H1 (cell line): ENCODE measurements around the gene REPIN1. TPM values are rescaled to one million over a fixed set of nuclear protein-coding genes. Genes with fewer than 3 reads are reported as not detected.
A peak's percentile ranks its signal among the peaks of the same experiment; 100 is the strongest.

Experiments used
- CTCF ChIA-PET: fragments of 300-600 bp; sonication (Branson Sonifier 250); formaldehyde crosslinking; loops from one replicate; lab custom pipeline; 2021; ENCODE audit not compliant: partially characterized antibody; lab: Charles Lee
- POLR2A ChIA-PET: fragments of 300-600 bp; sonication (Branson Sonifier 250); formaldehyde crosslinking; loops from one replicate; lab custom pipeline; 2021; ENCODE audit warnings: inconsistent platforms; ENCODE audit not compliant: partially characterized antibody; lab: Charles Lee
- DNase-seq, 2 experiments: peaks; one replicate each; pipeline versions ENCODE4 v3.0.0 to v3.0.0-alpha.2; 2010 to 2022; ENCODE audit warnings: low spot score in 2 of 2, low read depth in 1 of 2, mixed read lengths in 1 of 2
- FAIRE-seq: peaks from 2 replicates; lab custom pipeline; 2011; peaks lifted over from hg19 to GRCh38; lab: Jason Lieb, UNC
- H2AFZ ChIP-seq: 2 replicates; pipeline ENCODE4 v1.8.1; 2012; ENCODE audit warnings: low read length, inconsistent platforms
- H2AK5ac ChIP-seq: 2 replicates; pipeline ENCODE4 v1.6.1; 2013; ENCODE audit warnings: low read depth, low read length
- H2BK120ac ChIP-seq: replicated peaks from 2 replicates; pipeline ENCODE3; 2013; ENCODE audit warnings: low read depth, low read length, inconsistent platforms
- H2BK12ac ChIP-seq: 2 replicates; pipeline ENCODE4 v1.6.1; 2013; ENCODE audit warnings: low read depth, low read length
- H2BK15ac ChIP-seq: 2 replicates; pipeline ENCODE4 v1.6.1; 2013; ENCODE audit warnings: low read length
- H2BK20ac ChIP-seq: 2 replicates; pipeline ENCODE4 v1.6.1; 2013; ENCODE audit warnings: low read length
- H2BK5ac ChIP-seq: 2 replicates; pipeline ENCODE4 v1.6.1; 2013; ENCODE audit warnings: low read depth, low read length
- H3K14ac ChIP-seq: 2 replicates; pipeline ENCODE4 v1.6.1; 2013; ENCODE audit warnings: inconsistent platforms; ENCODE audit not compliant: insufficient read length
- H3K18ac ChIP-seq: 2 replicates; pipeline ENCODE4 v1.6.1; 2013; ENCODE audit warnings: low read length; ENCODE audit errors: extremely low read depth
- H3K23ac ChIP-seq: 2 replicates; pipeline ENCODE4 v1.6.1; 2013; ENCODE audit warnings: inconsistent platforms; ENCODE audit not compliant: insufficient read length
- H3K23me2 ChIP-seq: 2 replicates; pipeline ENCODE4 v1.6.1; 2013; ENCODE audit warnings: low read depth, low read length
- H3K27ac ChIP-seq: 2 replicates; pipeline ENCODE4 v1.6.1; 2011; ENCODE audit warnings: low read depth, low read length, inconsistent platforms
- H3K27me3 ChIP-seq, 4 experiments: replicated peaks in 1 of 4; 1 replicate in 1 of 4; 2 replicates in 3 of 4; pipeline versions ENCODE4 v1.6.1 to v1.8.1; 2011 to 2013; ENCODE audit warnings: low read length in 3 of 4, mild to moderate bottlenecking in 3 of 4, inconsistent platforms in 2 of 4, mixed read lengths in 2 of 4, moderate library complexity in 1 of 4; ENCODE audit not compliant: control insufficient read depth in 3 of 4, insufficient read depth in 3 of 4; ENCODE audit errors: extremely low read depth in 1 of 4
- H3K36me3 ChIP-seq, 4 experiments: 2 replicates each; pipeline versions ENCODE4 v1.6.1 to v1.8.1; 2011 to 2013; ENCODE audit warnings: mild to moderate bottlenecking in 4 of 4, low read length in 3 of 4, moderate library complexity in 2 of 4, control low read depth in 1 of 4, inconsistent platforms in 1 of 4; ENCODE audit not compliant: insufficient read depth in 4 of 4, control insufficient read depth in 2 of 4
- H3K4ac ChIP-seq: replicated peaks from 2 replicates; pipeline ENCODE3; 2013; ENCODE audit warnings: low read length, low read depth, mixed read lengths, inconsistent platforms; ENCODE audit not compliant: insufficient read length
- H3K4me1 ChIP-seq, 4 experiments: replicated peaks in 1 of 4; 1 replicate in 1 of 4; 2 replicates in 3 of 4; pipeline versions ENCODE4 v1.6.1 to v1.8.1; 2011 to 2013; ENCODE audit warnings: low read length in 3 of 4, inconsistent platforms in 2 of 4, mixed read lengths in 1 of 4; ENCODE audit not compliant: insufficient read depth in 4 of 4, control insufficient read depth in 3 of 4
- H3K4me2 ChIP-seq, 2 experiments: 2 replicates each; pipeline versions ENCODE4 v1.6.1 to v1.8.1; 2011 to 2013; ENCODE audit warnings: low read depth in 2 of 2, low read length in 2 of 2, control low read depth in 1 of 2, inconsistent platforms in 1 of 2, mild to moderate bottlenecking in 1 of 2; ENCODE audit not compliant: insufficient read depth in 1 of 2
- H3K4me3 ChIP-seq, 4 experiments: fragments of 200-600, 300-600 bp in 1 of 4; sonication (generic), shearing (Covaris generic), sonication (Bioruptor Twin) in 1 of 4; 2 replicates each; pipeline versions ENCODE4 v1.5.1 to v1.8.1; 2011 to 2016; ENCODE audit warnings: low read length in 4 of 4, low read depth in 3 of 4, control low read depth in 2 of 4, inconsistent platforms in 2 of 4, mild to moderate bottlenecking in 2 of 4, mixed read lengths in 1 of 4, moderate library complexity in 1 of 4; ENCODE audit not compliant: insufficient read depth in 2 of 4; ENCODE audit errors: extremely low read depth in 1 of 4
- H3K56ac ChIP-seq: replicated peaks from 2 replicates; pipeline ENCODE3; 2013; ENCODE audit warnings: low read depth, mild to moderate bottlenecking, mixed read lengths, low read length, inconsistent platforms; ENCODE audit not compliant: insufficient read length
- H3K79me1 ChIP-seq: 2 replicates; pipeline ENCODE4 v1.6.1; 2013; ENCODE audit warnings: low read depth, low read length, control low read depth
- H3K79me2 ChIP-seq, 2 experiments: 2 replicates each; pipeline versions ENCODE4 v1.6.1 to v1.8.1; 2012 to 2013; ENCODE audit warnings: low read length in 2 of 2, mild to moderate bottlenecking in 2 of 2, inconsistent platforms in 1 of 2; ENCODE audit not compliant: insufficient read depth in 2 of 2, control insufficient read depth in 1 of 2
- H3K9ac ChIP-seq, 4 experiments: replicated peaks in 1 of 4; 1 replicate in 1 of 4; 2 replicates in 3 of 4; pipeline versions ENCODE4 v1.6.1 to v1.8.1; 2011 to 2013; ENCODE audit warnings: low read depth in 3 of 4, low read length in 3 of 4, control low read depth in 2 of 4, mild to moderate bottlenecking in 2 of 4, moderate library complexity in 2 of 4, inconsistent platforms in 1 of 4; ENCODE audit errors: extremely low read depth in 1 of 4
- H3K9me3 ChIP-seq, 2 experiments: 2 replicates each; pipeline versions ENCODE4 v1.6.1 to v1.8.1; 2012 to 2013; ENCODE audit warnings: mild to moderate bottlenecking in 2 of 2, moderate library complexity in 2 of 2, control low read depth in 1 of 2, inconsistent platforms in 1 of 2, low read depth in 1 of 2, low read length in 1 of 2, mixed read lengths in 1 of 2; ENCODE audit not compliant: insufficient read depth in 2 of 2
- H4K20me1 ChIP-seq, 2 experiments: replicated peaks in 1 of 2; 2 replicates each; pipeline versions ENCODE3 to v1.8.1; 2011 to 2013; ENCODE audit warnings: inconsistent platforms in 2 of 2, low read length in 2 of 2, mild to moderate bottlenecking in 1 of 2; ENCODE audit not compliant: insufficient read depth in 2 of 2, control insufficient read depth in 1 of 2
- H4K5ac ChIP-seq: 2 replicates; pipeline ENCODE4 v1.6.1; 2013; ENCODE audit warnings: low read length, low read depth, mixed read lengths, inconsistent platforms; ENCODE audit not compliant: insufficient read length
- H4K8ac ChIP-seq: 2 replicates; pipeline ENCODE4 v1.8.0; 2013; ENCODE audit warnings: mild to moderate bottlenecking, moderate library complexity, low read length, inconsistent platforms; ENCODE audit not compliant: insufficient read depth; ENCODE audit errors: extremely low read depth
- H4K91ac ChIP-seq: replicated peaks from 2 replicates; pipeline ENCODE3; 2013; ENCODE audit warnings: low read length, mixed read lengths, inconsistent platforms; ENCODE audit not compliant: insufficient read length
- ATF2 ChIP-seq: IDR thresholded peaks from 2 replicates; pipeline ENCODE4 v1.6.1; 2012; ENCODE audit warnings: low read length, inconsistent platforms
- CEBPB ChIP-seq: IDR thresholded peaks from 2 replicates; pipeline ENCODE4 v1.6.1; 2012; ENCODE audit warnings: low read depth, low read length
- KDM5A ChIP-seq: fragments of 200-600 bp; IDR thresholded peaks from 2 replicates; pipeline ENCODE4 v1.7.1; 2012; ENCODE audit warnings: mild to moderate bottlenecking, low read length, inconsistent platforms, mixed read lengths
- NANOG ChIP-seq: IDR thresholded peaks from 2 replicates; pipeline ENCODE4 v1.6.1; 2011; ENCODE audit warnings: low read length, low read depth, mild to moderate bottlenecking, inconsistent platforms; ENCODE audit not compliant: insufficient read depth, poor library complexity, severe bottlenecking
- SAP30 ChIP-seq: fragments of 300-600 bp; sonication (generic); IDR thresholded peaks from 2 replicates; pipeline ENCODE4 v1.7.1; 2012; ENCODE audit warnings: low read length, moderate library complexity, mild to moderate bottlenecking, inconsistent platforms; ENCODE audit not compliant: insufficient read depth, insufficient replicate concordance
- SP4 ChIP-seq: IDR thresholded peaks from 2 replicates; pipeline ENCODE4 v1.6.1; 2012; ENCODE audit warnings: low read length, inconsistent platforms
- YY1 ChIP-seq: IDR thresholded peaks from 2 replicates; pipeline ENCODE4 v1.6.1; 2011; ENCODE audit warnings: low read depth, mild to moderate bottlenecking, low read length
- WGBS, 2 experiments: shearing (Covaris generic) in 1 of 2; methylation state at CpG; one replicate each; pipeline versions ENCODE4 v1.1.6 to v1.1.7; 2013 to 2015; ENCODE audit warnings: low lambda C conversion rate in 2 of 2, mixed read lengths in 2 of 2, inconsistent platforms in 1 of 2, low coverage in 1 of 2, missing lambda C conversion rate in 1 of 2; ENCODE audit not compliant: insufficient replicate concordance in 2 of 2, insufficient coverage in 1 of 2, insufficient read length in 1 of 2; ENCODE audit errors: extremely low coverage in 1 of 2, missing lambda C conversion rate in 1 of 2; 5-methylcytosine and 5-hydroxymethylcytosine counted together
- polyA plus RNA-seq, 7 experiments: library from polyadenylated mRNA; depleted of rRNA in 3 of 7; stranded (reverse) in 5 of 7; unstranded in 2 of 7; fragments of >200 nt in 5 of 7; fragments of 200-250 nt in 2 of 7; gene quantifications; 1 replicate in 5 of 7; 2 replicates in 1 of 7; 4 replicates in 1 of 7; pipeline versions ENCODE4 v1.2.1 to v1.2.3, GENCODE V29; 2011 to 2013; ENCODE audit warnings: missing spikeins in 2 of 7, mixed read lengths in 2 of 7
- total RNA-seq: library from RNA; stranded (reverse); fragmentation: NEBNext Ultra II Directional; extraction: Animal tissue kit (Norgen Biotek cat#: 25700); gene quantifications from 2 replicates; pipeline ENCODE4 v1.2.1, GENCODE V29; 2021

REPIN1 gene
- total and polyA plus RNA-seq, 2 of the 8 experiments (the other 6 are each of a cell fraction or from before 2014, with no cell fraction given): 98.6 to 125 TPM

GRCh38 chr7:150412016-150412415, 43.4 kb downstream of the REPIN1 start:
- no peak overlapping the region for H2BK120ac ChIP-seq
- no peak overlapping the region for H3K56ac ChIP-seq
- no peak overlapping the region for H3K4me3 ChIP-seq
- no peak overlapping the region; the same call in 1 of the 2 replicates for H3K18ac ChIP-seq
- H2AFZ ChIP-seq: no peak overlapping the region
- POLR2A ChIA-PET: interaction anchor here (1.0 to 14.9 kb wide), 9 partner anchors 14 to 70 kb away, joined by 3 to 164 read pairs (median 6); partner anchors contain the start of gene REPIN1
- peaks cover 0 to 3% of the 10 kb centered on the region in 2 experiments for H4K20me1 ChIP-seq
- peaks cover 7 to 37% (median 15%) of the 10 kb centered on the region in 4 experiments for H3K36me3 ChIP-seq
- TF ChIP-seq CEBPB (no peak), KDM5A (no peak), SAP30 (no peak), YY1 (no peak), ATF2 (no peak), NANOG (no peak), SP4 (no peak)
- TF ChIP-seq, all 59 proteins: peak for 0
- Histone ChIP-seq H4K5ac (no peak overlapping the region), H2BK15ac (no peak overlapping the region), H3K23me2 (no peaks in the 10 kb centered on the region), H3K23ac (no peak overlapping the region), H2AK5ac (no peak overlapping the region), H3K14ac (no peak overlapping the region), H3K79me1 (peaks cover 2% of the 10 kb centered on the region; the same call in 1 of the 2 replicates), H3K4me1 (peaks cover 3% of the 10 kb centered on the region in 4 experiments), H3K79me2 (peaks cover 0 to 6% of the 10 kb centered on the region in 2 experiments; a peak in 2 of 4 replicates), H3K9ac (no peak overlapping the region), H3K9me3 (no peaks in the 10 kb centered on the region), H3K4ac (peak overlapping the region; percentile 8), H3K4me2 (no peak overlapping the region), H4K91ac (no peak overlapping the region), H2BK20ac (no peak overlapping the region), H3K27me3 (no peaks in the 10 kb centered on the region), H2BK12ac (no peak overlapping the region), H3K27ac (no peak overlapping the region), H4K8ac (peak overlapping the region; percentile 32; the same call in 1 of the 2 replicates), H2BK5ac (no peak overlapping the region)
- no peak for FAIRE-seq
- 86% methylated on average over 10 of the region's 11 CpGs; no CpG with 5 or more reads in 1 of the 2 experiments for WGBS, 2 experiments
- no peak for DNase-seq
- CTCF ChIA-PET: interaction anchor here (0.7 to 2.6 kb wide), 7 partner anchors 10 to 58 kb away, joined by 3 to 7 read pairs (median 3); no protein-coding TSS in a partner anchor
